ENCODE results near the gene TRMU.

DNA sequence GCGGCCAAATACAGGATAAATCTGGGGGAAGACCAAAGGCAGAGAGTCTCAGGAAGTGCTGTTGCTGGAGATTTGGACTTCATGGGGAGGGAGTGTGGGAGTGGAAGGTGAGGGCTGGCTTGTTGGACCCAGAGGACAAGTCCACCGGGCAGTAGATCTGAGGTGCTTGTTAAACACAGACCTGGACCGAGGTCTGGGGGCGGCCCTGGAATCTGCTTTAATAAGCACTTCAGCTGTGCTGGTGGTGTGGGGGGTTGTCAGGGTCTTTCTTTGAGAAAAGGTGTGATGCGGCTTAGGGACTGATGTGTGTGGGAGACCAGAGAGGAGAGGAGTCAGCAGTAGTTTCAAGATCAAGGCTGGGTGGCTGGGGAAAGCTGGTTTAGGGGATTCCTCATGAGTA, 4.4 kb downstream of the TRMU start:
- TF ChIP-seq, protein P1, sequence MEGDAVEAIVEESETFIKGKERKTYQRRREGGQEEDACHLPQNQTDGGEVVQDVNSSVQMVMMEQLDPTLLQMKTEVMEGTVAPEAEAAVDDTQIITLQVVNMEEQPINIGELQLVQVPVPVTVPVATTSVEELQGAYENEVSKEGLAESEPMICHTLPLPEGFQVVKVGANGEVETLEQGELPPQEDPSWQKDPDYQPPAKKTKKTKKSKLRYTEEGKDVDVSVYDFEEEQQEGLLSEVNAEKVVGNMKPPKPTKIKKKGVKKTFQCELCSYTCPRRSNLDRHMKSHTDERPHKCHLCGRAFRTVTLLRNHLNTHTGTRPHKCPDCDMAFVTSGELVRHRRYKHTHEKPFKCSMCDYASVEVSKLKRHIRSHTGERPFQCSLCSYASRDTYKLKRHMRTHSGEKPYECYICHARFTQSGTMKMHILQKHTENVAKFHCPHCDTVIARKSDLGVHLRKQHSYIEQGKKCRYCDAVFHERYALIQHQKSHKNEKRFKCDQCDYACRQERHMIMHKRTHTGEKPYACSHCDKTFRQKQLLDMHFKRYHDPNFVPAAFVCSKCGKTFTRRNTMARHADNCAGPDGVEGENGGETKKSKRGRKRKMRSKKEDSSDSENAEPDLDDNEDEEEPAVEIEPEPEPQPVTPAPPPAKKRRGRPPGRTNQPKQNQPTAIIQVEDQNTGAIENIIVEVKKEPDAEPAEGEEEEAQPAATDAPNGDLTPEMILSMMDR (IDR thresholded peaks at IDR 0.05; ENCODE audit: extremely low read depth in 1 of 2, insufficient read depth in 1 of 2, low read depth in 1 of 2, low read length in 2 of 2), result no peak
- TF ChIP-seq POLR2AphosphoS5 (IDR thresholded peaks at IDR 0.05; ENCODE audit: insufficient read depth, low read depth, low read length) (no peak), POLR2A (IDR thresholded peaks at IDR 0.05; ENCODE audit: low read depth, low read length) (no peak), EZH2 (IDR thresholded peaks at IDR 0.05; ENCODE audit: borderline replicate concordance, low read depth, low read length, severe bottlenecking) (no peak), JUN (IDR thresholded peaks at IDR 0.05; ENCODE audit: borderline replicate concordance, insufficient read depth, insufficient read length, low read depth) (no peak), MYC (IDR thresholded peaks at IDR 0.05; ENCODE audit: low read depth, low read length) (no peak), GATA2 (IDR thresholded peaks at IDR 0.05; ENCODE audit: insufficient read depth, insufficient read length, low read depth, low read length) (no peak)

Data from endothelial cell of umbilical vein (primary cell).